HG03139 (cell line): ENCODE results near the gene ATP8B2.
"Not testable (repeated sequence)": the region's sequence is repeated elsewhere in the genome, so short reads cannot be mapped to it uniquely, and the experiment has no call there.

Experiments used
- ATAC-seq: cut with Tn5 transposase; IDR thresholded peaks from one replicate; pipeline ENCODE4 v1.9.1; 2021; ENCODE audit not compliant: unreplicated experiment

The ATP8B2 gene

GRCh38 chr1:154346276-154346917 is 21.1 kb downstream of the ATP8B2 start:
- no peak for ATAC-seq

GRCh38 chr1:154347961-154348360 is 22.6 kb downstream of the ATP8B2 start:
- ATAC-seq = no peak

GRCh38 chr1:154348429-154349076 is 23.2 kb downstream of the ATP8B2 start:
- no peak for ATAC-seq

GRCh38 chr1:154349121-154349520 is 23.8 kb downstream of the ATP8B2 start:
- ATAC-seq = no peak

GRCh38 chr1:154350383-154350782 is 25.1 kb downstream of the ATP8B2 start:
- ATAC-seq = no peak

- no peak for ATAC-seq
These were observed 26.2 kb downstream of the ATP8B2 start for GRCh38 chr1:154351363-154352068.

- ATAC-seq = no peak
These were observed 26.9 kb downstream of the ATP8B2 start for GRCh38 chr1:154352245-154352580.

GRCh38 chr1:154352581-154353459 is 27.5 kb downstream of the ATP8B2 start:
- ATAC-seq = no peak

GRCh38 chr1:154353460-154353904 is 28.2 kb downstream of the ATP8B2 start:
- ATAC-seq = no peak

- ATAC-seq = no peak
These were observed 28.6 kb downstream of the ATP8B2 start for GRCh38 chr1:154353966-154354365.

- no peak for ATAC-seq
These were observed 33.2 kb downstream of the ATP8B2 start for GRCh38 chr1:154358519-154358918.

GRCh38 chr1:154360288-154360687 is 35.0 kb downstream of the ATP8B2 start:
- ATAC-seq = no peak

- ATAC-seq = not testable (repeated sequence)
These were observed 35.6 kb downstream of the ATP8B2 start for GRCh38 chr1:154360881-154361280.

- ATAC-seq = no peak
These were observed 36.0 kb downstream of the ATP8B2 start for GRCh38 chr1:154361357-154361756.

GRCh38 chr1:154371436-154371835 is 46.1 kb downstream of the ATP8B2 start:
- ATAC-seq = no peak

GRCh38 chr1:154373777-154374357 is 48.5 kb downstream of the ATP8B2 start:
- not testable (repeated sequence) for ATAC-seq

- ATAC-seq = no peak
These were observed 54.0 kb downstream of the ATP8B2 start for GRCh38 chr1:154379301-154379700.

GRCh38 chr1:154384650-154385489 is 59.5 kb downstream of the ATP8B2 start:
- no peak for ATAC-seq

- no peak for ATAC-seq
These were observed 61.5 kb downstream of the ATP8B2 start for GRCh38 chr1:154386643-154387352.
